HG03457 (cell line): Measurements from ENCODE around the gene AGAP1.
"Not testable (repeated sequence)": the region's sequence is repeated elsewhere in the genome, so short reads cannot be mapped to it uniquely, and the experiment has no call there.

Source experiments
- ATAC-seq: cut with Tn5 transposase; IDR thresholded peaks from one replicate; pipeline ENCODE4 v1.9.1; 2021; ENCODE audit warnings: moderate number of reproducible peaks; ENCODE audit not compliant: unreplicated experiment

AGAP1 gene

DNA sequence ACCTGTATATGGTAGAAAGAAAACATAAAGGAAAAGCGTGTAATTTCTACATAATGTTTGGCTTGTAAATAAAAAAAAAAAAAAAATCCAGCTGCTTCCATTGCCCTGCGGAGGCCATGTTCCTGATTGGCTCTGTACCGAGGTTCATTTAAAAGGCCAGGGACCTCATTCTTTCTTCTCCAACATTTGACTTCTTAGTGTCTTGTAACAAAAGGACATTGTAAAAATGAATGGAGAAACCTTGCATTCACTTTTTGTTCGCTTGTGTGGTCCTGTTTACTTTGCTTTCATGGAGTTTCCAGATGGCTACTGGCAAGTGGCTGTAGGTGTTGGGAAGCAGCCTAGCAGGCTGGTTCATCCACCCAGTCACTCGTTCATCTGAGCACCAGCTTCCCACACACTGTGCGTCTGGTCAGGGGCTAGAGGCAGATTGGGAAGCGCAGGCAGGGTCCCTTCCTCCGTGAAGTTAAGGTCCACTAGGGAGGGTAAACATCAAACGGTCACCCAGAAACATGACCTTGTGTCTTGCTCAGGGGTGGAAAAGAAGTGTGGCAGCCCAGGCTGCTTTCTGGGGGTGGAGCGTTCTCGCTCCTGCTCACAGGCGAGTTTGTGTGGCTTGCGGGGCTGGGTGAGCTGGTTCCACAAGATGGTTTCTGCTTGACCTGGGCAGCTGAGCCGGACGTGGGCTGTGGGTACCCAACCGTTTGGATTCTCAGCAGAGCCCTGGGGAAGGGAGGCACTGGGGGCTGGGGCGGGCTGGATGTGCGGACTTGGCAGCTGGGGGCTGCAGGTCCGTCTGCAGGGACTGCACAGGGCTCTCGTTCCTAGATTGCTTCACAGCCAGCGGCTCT, 260.7 kb downstream of the AGAP1 start:
- no peak for ATAC-seq

DNA sequence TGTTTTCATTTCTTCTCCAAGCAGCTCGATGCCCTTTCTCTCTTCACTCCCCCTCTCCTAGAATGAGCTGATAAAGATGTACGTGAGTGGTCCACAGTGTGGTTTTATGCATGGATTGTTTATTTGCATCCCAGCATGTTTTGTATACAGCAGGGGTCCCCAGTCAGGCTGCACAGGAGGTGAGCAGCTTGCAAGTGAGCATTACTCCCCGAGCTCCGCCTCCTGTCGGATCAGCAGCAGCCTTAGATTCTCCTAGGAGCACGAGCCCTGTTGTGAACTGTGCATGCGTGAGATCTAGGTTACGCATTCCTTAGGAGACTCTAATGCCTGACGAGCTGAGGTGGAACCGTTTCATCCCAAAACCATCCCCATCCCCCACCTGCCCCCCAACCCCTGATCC, 262.6 kb downstream of the AGAP1 start:
- no peak for ATAC-seq

DNA sequence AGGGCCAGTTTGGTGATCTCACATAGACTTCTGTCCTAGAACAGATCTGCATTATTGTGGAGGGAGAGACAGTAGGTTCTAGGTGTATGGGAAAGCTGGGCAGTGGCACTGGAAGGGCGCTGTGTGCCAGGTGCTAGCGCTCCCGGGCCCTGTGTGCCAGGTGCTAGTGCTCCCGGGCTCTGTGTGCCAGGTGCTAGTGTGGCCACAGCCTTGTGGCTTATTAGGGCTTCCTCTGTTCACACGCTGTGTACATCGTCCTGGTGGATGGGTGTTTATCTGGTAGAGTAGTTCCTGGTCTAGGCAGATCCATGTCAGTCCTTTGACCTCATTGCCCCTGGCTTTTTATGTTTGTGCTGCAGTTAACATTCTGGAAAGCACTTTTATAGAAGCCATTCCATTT, 263.4 kb downstream of the AGAP1 start:
- no peak for ATAC-seq

DNA sequence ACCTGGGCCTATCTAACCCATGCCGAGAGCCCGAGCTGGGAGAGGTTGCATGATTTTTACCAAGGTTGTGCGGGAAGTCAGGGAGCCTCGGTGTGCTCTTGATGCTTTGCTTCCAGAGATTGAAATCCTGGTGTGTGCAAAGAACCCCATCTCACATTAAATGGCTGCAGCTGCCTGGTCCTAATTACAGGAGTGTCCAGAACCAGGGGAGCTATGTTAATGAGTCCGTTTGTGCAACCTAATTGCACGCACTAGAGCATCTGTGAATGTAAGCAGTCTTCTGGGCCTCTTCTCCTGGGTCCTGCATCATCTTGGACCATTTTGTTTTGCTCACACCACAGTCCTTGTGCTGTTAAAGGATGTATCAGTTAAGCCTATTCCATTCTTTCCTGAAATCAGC, 263.8 kb downstream of the AGAP1 start:
- no peak for ATAC-seq

DNA sequence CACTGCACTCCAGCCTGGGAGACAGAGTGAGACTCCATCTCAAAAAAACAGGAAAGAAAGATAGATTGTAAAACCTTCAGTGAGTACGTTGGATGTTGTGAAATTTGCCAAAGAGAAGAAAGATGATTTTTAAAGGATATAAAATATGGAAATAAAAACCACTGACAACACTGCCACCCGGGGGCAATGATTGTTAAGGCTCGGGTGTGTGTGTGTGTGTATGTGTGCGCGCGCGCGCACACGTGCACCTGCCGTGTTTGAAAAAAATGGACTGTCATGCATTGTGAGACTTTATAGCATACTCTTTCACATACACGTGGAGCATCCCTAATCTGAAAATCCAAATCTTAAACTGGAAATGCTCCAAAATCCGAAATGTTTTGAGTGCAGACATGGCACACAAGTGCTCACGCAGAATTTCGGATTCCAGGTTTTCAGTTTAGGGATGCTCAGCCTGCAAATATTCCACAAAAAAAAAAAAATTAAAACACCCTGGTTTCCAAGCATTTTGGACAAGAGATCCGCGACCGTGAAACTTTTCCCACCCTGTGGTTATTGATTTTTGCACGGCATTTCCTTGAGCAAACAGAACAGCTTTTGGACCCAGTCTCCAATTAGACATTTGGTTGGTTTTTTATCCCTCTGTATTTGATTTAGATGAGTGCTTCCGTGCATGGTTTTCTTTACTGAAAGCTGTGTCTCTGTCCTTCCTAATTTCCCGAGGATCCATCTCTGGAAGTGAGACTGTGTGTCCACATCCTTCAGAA, 269.2 kb downstream of the AGAP1 start:
- no peak for ATAC-seq

DNA sequence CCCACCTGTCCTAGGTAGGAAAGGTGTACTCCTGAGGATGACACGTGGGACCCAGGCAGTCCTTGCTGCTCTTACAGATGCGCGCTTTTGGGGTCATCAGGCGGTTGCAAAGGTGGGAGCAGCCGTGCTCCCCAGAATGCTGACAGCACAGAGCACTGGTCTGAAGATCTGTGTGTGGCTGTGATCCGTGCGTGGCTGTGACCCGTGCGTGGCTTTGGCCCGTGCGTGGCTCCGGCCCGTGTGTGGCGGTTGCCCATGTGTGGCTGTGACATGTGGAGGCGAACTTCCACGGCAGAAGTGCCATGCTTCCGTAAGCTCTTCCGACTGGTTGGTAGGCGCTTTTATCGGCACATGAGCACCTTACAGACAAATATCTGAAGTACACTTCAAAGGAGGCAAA, 270.0 kb downstream of the AGAP1 start:
- no peak for ATAC-seq

DNA sequence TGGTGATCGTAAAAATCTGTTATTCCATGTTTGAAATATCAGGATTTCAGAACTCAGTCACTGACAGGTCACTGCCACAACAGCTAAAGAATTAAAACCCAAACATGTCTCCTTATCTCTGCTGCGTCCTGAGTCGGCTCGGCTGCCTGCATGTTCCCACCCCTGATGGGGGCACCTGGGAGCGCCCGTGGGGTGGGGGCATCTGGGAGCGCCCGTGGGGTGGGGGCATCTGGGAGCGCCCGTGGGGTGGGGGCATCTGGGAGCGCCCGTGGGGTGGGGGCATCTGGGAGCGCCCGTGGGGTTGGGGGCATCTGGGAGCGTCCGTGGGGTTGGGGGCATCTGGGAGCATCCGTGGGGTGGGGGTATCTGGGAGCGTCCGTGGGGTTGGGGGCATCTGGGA, 270.6 kb downstream of the AGAP1 start:
- not testable (repeated sequence) for ATAC-seq

DNA sequence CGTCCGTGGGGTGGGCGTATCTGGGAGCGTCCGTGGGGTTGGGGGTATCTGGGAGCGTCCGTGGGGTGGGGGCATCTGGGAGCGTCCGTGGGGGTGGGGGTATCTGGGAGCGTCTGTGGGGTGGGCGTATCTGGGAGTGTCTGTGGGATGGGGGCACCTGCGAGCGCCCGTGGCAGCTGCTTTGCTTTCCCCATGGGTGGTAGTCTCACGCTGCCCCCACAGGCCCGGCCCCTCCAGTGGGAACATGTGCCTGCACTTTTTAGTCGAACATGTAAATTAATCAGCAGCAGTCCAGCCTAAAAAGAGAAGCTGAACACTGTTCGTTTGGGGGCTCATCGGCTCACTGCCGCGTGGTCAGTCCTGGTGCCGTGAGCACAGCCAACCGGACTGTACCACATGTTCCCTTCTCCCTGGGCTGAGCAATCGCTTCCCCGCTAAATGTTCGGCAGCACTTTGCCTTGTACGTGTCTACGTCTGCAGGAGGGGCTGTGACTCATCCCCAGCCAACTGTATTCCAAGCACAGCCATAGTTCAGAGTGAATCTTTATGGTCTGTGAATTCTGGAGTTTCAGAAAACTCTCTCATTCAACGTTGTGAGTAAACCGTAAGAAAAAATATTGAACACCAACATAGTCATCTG, 271.5 kb downstream of the AGAP1 start:
- no peak for ATAC-seq

DNA sequence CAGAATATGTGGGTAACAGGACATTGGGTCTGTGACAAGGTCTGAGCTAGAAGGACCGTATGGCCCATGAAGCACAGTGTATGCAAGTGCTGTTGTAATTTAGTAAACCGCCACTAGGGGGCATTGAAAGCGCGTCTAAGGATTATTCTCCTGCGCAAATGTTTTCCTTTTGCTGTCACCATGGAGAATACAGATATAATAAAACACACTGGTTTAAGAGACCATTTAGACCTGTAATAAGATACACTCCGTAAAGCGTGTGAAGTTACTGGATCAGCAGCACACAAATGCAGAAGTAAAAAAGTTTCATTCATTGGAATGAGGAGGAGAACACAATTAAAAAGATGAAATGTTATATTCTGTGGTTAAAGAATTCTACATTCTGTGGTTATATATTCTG, 272.4 kb downstream of the AGAP1 start:
- ATAC-seq = no peak

DNA sequence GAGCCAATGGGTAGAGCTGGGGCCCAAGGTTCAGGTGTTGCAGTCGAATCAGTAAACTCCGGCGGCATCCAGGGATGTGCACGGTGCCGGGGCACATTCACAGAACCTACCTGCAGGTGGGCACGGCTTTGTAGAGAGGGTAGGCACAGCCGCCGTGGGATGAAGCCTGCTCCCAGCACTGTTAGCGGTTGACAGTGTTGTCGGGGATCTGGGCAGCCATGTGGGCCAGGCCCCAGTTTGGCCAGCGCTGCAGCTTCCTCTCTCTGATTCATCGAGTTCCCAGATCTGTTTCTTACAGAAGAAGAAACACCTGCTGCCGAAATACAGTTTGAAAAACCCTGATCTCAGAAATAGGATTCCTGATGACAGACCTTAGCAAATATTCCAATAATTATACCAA, 274.8 kb downstream of the AGAP1 start:
- no peak for ATAC-seq

DNA sequence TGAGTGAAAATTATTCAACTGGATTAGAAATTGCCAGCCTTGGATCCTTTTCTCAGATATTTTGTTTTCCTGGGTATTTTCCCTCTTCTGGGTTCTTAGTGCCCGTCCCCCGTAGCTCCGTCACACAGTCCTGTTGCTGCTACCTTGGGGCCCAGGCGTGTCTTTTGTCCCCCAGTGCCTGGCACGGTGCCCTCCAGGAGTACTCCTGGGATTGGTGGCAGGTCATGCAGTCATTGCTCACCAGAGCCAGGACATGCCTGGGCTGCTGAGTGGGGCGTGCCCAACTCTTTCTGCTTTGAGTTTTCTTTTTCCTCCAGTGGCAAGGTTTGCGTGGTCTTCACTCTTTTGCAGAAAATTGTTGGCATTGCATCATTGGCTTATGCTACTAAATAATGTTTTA, 275.2 kb downstream of the AGAP1 start:
- no peak for ATAC-seq

DNA sequence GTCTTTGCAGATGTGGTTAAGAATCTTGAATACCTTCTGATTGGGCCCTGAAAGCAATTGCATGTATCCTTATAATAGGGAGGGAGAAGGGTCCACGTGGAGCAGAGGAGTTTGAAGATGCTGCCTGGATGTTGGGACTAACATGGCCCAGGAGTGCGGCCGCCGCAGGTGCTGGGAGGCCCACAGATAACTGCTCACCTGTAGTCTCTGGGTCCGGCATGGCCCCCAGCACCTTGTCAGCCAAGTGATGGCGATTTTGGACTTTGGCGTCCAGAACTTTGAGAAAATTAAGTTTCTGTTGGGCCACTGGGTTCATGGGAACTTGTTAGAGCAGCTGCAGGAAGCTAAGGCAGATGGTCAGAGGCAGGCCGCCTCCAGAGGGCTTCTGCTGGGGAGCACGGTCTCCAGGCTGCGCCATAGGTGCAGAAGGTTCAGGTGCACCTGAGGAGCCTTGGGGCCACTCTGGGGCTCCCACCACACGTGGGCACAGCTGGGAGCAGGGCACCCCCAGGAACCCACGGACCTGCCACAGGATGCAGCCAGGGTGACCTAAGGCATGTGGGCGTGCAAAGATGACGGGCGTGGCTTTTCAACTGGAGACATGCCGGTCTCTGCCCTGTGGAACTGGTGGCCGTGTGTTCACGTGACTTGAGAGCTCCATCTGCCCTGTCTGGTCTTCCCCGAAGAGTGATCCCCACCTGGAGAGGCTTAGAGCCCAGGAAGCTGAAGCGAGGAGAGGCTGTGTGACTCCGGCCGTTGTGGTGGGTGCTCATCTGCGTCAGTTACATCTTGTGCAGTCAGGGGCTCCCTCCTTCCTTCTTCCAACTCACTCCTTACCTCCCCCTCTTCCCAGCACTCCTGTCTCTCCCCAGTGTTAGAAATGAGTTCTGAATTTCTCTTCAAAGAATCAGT, 277.3 kb downstream of the AGAP1 start:
- no peak for ATAC-seq

DNA sequence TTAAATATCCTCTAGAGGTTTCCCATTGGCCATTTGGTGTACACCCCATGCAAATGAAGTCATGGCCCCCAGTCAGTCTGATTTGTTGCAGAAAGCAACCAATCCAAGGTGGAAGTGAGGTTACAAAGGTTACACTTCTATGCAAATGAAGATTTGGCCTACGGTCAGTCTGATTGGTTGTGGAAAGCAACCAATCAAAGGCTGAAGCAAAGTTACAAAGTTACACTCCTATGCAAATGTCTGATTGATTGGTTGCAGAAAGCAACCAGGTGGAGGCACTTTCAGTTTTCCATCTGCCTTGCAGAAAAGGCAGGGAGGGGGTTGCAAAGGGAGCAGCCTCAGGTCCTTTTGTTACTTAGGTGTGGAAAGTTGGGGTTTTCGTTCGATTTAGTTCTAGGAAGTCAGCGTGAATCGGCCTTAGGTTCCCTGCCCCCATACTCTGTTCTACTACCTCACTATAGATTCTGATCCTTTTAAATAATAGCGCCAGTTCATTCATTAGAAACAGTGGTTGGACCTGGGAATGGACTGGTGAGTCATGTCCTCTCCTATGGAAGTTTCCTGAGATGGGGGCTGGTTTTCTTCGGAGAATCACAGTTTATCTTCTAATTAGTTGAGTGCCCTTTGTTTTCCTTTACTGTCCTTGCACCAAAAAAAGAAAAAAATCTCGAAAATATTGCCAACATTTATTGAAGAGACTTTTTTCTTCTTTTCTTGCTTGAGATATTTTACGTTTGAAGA, 279.5 kb downstream of the AGAP1 start:
- ATAC-seq = no peak

DNA sequence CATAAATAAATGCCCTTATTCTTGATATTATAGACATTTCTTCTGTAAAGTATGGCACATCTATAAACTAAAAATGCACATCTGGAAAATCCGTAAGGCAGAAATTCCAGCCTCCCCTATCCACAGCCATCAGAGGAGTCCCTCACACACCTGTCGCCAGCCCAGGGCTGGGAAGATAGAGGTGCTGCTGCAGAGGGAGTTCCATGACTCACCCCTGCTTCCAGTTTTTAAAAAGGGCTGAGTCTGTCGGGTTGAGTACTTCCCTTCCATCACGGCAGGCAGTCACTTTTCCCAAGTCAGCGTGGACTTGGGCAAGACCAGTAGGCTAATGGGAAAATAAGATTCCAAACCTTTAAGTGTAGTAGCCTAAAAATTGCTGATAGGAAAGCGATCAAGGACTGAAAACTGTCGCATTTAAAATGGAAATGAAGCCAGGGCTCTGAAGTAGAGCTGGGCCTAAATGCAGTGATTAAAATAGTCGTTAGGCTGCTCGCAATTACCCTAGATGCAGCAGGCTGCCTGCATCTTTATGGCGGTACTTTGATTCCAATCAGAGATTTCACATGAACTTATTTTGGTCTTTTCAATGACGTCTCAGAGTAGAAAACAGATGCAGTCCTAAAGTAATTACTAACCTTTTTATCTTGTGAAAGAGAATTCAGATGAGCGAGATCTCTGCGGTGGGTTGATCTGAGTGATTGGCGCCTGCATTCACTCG, 280.5 kb downstream of the AGAP1 start:
- no peak for ATAC-seq

DNA sequence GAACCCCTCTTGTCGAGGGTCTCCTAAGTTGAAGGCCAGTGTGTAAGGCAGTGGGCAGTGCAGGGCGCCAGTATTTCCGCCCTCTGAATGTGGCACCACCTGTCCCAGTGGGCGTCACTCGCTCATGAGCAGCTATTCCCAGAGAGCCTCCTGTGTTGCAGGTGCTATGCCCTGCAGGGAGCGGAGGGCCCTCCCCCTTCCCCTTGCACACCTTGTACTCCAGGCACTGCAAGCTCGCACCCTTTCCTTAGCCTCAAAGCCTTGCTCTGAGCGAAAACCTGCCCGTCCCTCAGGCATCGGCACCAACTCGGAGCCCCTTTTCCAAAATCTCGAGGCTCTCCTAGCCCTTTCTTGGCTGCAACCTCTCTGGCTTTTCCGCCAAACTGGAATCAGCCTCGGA, 282.7 kb downstream of the AGAP1 start:
- no peak for ATAC-seq

DNA sequence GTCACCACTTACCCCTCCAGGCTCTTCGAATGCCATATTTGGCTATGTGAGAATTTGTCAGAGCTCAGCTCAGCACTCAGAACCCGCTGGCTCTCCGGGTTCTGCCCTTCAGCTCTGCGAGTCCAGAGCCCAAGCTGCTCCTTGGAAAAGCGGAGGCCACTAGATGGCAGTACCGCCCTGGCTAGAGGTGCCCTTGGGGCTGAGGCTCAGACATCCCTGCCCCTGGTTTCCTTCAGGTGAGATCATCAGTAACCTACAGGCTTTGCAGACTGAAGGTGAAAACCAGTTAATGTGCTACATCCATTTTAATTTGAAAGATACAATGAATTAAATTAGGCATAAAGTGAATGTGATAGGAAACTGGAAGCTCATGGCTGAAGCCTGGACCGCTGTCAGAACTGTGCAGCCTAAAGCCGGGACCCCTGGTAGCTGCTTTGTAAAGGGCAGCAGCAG, 285.6 kb downstream of the AGAP1 start:
- no peak for ATAC-seq

DNA sequence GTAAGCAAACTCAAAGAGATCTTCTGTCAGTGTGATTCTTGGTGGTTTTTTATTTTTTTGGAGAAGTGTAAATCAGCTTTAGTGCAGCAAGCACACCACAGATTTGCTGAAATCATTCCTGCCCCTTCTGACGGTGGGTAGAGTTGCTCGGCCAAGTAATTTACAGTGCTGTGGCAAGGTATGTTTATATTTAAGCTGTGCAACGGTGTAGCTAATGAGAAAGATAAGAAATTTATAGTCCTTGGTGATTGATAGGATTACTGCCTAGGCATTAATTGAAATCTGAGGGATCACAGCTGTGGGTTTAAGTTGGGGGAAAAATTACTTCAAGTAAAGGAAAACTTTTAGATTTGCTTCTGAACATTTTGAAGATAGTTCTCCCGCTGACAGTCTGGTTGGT, 286.6 kb downstream of the AGAP1 start:
- no peak for ATAC-seq

DNA sequence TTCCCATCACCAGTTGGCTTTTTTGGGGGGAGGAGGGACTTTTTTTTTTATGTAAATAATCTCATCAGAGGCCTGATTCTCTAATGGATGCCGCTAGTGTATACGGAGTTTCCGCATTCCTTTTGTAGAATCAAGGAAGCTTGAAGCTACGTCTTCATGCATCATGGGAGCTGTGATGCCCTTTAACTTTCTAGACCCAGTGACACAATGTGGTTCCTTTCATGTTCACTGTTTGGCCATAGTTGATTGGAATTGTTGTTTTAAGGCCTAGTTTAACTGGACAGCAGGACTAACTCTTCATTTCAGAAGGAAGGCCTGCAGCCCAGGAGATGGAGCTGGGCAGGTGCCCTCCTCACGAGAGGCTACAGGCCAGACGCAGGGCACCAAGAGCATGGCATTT, 287.9 kb downstream of the AGAP1 start:
- ATAC-seq = no peak

DNA sequence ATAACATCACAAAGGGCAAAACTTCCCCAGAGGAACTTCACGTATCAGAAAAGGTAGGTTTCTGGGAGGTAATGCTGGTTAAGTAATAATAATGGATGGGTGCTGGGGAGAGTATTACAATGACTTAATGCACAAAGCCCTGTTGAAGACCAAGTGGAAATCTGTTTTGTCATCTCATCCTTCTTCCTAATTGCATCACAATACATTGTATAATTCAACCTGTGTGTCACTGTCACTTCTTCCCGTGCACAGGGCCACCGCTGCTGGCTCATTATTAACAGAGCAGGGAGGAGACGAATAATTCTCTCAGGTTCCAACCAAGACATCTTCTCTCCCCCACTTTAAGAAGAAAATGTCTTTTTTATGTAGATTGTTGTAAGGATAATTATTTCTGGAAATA, 290.9 kb downstream of the AGAP1 start:
- no peak for ATAC-seq
